GM18507 (cell line): Measurements from ENCODE around the gene ATP6V1G2.

Source experiments
- DNase-seq: peaks from one replicate; pipeline ENCODE4 v3.0.0; 2011; ENCODE audit warnings: low read depth; ENCODE audit not compliant: insufficient read length; ENCODE audit errors: extremely low spot score
- FAIRE-seq: peaks from 2 replicates; lab custom pipeline; 2011; peaks lifted over from hg19 to GRCh38; lab: Jason Lieb, UNC

Gene ATP6V1G2

DNA sequence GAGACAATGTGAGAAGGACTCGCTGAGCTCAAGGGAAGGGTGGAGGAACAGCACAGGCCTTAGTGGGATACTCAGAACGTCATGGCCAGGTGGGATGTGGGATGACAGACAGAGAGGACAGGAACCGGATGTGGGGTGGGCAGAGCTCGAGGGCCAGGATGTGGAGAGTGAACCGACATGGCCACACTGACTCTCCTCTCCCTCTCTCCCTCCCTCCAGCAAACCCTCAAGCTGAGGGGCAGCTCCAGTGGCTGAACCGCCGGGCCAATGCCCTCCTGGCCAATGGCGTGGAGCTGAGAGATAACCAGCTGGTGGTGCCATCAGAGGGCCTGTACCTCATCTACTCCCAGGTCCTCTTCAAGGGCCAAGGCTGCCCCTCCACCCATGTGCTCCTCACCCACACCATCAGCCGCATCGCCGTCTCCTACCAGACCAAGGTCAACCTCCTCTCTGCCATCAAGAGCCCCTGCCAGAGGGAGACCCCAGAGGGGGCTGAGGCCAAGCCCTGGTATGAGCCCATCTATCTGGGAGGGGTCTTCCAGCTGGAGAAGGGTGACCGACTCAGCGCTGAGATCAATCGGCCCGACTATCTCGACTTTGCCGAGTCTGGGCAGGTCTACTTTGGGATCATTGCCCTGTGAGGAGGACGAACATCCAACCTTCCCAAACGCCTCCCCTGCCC is 30.6 kb upstream of the ATP6V1G2 start:
- FAIRE-seq (peak; percentile 87), DNase-seq (no peak)

DNA sequence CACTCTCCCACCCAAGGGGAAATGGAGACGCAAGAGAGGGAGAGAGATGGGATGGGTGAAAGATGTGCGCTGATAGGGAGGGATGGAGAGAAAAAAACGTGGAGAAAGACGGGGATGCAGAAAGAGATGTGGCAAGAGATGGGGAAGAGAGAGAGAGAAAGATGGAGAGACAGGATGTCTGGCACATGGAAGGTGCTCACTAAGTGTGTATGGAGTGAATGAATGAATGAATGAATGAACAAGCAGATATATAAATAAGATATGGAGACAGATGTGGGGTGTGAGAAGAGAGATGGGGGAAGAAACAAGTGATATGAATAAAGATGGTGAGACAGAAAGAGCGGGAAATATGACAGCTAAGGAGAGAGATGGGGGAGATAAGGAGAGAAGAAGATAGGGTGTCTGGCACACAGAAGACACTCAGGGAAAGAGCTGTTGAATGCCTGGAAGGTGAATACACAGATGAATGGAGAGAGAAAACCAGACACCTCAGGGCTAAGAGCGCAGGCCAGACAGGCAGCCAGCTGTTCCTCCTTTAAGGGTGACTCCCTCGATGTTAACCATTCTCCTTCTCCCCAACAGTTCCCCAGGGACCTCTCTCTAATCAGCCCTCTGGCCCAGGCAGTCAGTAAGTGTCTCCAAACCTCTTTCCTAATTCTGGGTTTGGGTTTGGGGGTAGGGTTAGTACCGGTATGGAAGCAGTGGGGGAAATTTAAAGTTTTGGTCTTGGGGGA is 29.7 kb upstream of the ATP6V1G2 start:
- no peak for DNase-seq
- peak; percentile 82 for FAIRE-seq

DNA sequence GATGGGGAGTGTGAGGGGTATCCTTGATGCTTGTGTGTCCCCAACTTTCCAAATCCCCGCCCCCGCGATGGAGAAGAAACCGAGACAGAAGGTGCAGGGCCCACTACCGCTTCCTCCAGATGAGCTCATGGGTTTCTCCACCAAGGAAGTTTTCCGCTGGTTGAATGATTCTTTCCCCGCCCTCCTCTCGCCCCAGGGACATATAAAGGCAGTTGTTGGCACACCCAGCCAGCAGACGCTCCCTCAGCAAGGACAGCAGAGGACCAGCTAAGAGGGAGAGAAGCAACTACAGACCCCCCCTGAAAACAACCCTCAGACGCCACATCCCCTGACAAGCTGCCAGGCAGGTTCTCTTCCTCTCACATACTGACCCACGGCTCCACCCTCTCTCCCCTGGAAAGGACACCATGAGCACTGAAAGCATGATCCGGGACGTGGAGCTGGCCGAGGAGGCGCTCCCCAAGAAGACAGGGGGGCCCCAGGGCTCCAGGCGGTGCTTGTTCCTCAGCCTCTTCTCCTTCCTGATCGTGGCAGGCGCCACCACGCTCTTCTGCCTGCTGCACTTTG is 29.0 kb upstream of the ATP6V1G2 start, which contains the start of gene TNF:
Gene TNF (plus strand): TSS at position 231 of the 567 bp plus-strand sequence. CDS start 177 bp downstream, at position 408.
- FAIRE-seq (peak; percentile 99), DNase-seq (peak; percentile 66)

DNA sequence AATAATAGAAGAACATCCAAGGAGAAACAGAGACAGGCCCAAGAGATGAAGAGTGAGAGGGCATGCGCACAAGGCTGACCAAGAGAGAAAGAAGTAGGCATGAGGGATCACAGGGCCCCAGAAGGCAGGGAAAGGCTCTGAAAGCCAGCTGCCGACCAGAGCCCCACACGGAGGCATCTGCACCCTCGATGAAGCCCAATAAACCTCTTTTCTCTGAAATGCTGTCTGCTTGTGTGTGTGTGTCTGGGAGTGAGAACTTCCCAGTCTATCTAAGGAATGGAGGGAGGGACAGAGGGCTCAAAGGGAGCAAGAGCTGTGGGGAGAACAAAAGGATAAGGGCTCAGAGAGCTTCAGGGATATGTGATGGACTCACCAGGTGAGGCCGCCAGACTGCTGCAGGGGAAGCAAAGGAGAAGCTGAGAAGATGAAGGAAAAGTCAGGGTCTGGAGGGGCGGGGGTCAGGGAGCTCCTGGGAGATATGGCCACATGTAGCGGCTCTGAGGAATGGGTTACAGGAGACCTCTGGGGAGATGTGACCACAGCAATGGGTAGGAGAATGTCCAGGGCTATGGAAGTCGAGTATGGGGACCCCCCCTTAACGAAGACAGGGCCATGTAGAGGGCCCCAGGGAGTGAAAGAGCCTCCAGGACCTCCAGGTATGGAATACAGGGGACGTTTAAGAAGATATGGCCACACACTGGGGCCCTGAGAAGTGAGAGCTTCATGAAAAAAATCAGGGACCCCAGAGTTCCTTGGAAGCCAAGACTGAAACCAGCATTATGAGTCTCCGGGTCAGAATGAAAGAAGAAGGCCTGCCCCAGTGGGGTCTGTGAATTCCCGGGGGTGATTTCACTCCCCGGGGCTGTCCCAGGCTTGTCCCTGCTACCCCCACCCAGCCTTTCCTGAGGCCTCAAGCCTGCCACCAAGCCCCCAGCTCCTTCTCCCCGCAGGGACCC is 28.0 kb upstream of the ATP6V1G2 start:
- FAIRE-seq, result peak; percentile 58
- no peak for DNase-seq

DNA sequence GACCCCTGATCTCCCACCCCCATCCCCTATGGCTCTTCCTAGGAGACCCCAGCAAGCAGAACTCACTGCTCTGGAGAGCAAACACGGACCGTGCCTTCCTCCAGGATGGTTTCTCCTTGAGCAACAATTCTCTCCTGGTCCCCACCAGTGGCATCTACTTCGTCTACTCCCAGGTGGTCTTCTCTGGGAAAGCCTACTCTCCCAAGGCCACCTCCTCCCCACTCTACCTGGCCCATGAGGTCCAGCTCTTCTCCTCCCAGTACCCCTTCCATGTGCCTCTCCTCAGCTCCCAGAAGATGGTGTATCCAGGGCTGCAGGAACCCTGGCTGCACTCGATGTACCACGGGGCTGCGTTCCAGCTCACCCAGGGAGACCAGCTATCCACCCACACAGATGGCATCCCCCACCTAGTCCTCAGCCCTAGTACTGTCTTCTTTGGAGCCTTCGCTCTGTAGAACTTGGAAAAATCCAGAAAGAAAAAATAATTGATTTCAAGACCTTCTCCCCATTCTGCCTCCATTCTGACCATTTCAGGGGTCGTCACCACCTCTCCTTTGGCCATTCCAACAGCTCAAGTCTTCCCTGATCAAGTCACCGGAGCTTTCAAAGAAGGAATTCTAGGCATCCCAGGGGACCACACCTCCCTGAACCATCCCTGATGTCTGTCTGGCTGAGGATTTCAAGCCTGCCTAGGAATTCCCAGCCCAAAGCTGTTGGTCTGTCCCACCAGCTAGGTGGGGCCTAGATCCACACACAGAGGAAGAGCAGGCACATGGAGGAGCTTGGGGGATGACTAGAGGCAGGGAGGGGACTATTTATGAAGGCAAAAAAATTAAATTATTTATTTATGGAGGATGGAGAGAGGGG is 27.1 kb upstream of the ATP6V1G2 start:
- DNase-seq (no peak), FAIRE-seq (no peak)

DNA sequence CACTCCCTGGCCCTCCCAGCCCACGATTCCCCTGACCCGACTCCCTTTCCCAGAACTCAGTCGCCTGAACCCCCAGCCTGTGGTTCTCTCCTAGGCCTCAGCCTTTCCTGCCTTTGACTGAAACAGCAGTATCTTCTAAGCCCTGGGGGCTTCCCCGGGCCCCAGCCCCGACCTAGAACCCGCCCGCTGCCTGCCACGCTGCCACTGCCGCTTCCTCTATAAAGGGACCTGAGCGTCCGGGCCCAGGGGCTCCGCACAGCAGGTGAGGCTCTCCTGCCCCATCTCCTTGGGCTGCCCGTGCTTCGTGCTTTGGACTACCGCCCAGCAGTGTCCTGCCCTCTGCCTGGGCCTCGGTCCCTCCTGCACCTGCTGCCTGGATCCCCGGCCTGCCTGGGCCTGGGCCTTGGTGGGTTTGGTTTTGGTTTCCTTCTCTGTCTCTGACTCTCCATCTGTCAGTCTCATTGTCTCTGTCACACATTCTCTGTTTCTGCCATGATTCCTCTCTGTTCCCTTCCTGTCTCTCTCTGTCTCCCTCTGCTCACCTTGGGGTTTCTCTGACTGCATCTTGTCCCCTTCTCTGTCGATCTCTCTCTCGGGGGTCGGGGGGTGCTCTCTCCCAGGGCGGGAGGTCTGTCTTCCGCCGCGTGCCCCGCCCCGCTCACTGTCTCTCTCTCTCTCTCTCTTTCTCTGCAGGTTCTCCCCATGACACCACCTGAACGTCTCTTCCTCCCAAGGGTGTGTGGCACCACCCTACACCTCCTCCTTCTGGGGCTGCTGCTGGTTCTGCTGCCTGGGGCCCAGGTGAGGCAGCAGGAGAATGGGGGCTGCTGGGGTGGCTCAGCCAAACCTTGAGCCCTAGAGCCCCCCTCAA is 25.9 kb upstream of the ATP6V1G2 start, which contains the start of gene LTA:
Gene LTA (plus strand): TSS at position 249 of the 871 bp plus-strand sequence. CDS start 454 bp downstream, at position 703.
- FAIRE-seq, result peak; percentile 95

DNA sequence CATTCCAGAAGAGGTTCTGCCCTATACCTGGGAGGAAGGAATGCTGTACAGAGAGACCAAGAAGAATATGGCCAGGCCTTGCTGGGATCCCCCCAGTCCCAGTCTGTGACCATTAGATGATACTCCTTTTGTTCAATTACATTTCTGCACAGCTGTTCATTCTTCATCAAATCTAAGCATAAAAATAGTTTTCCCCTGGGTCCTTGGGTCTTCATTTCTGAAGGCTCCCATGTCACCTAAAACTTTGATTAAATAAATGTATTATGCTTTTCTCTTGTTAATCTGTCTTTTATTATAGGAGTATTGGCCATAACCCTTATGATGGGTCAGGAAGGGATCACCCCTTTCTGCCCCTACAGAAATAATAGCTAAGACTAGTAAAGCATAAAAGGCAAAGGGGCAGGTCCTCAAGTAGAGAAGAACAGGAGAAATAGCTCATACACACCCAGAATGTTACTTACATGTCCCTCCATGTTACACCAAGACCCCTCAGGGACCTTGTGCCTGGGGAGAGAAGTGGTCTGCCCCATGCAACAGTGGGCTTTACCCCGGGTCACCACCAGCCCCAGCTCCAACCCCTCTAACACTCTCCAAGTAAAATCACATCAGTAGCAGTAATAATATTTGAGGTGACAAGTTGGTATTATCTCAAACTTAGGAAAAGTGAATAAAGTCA is 23.6 kb upstream of the ATP6V1G2 start:
- DNase-seq (no peak), FAIRE-seq (peak; percentile 15)

More for the DNA sequence above, 25.9 kb upstream of the ATP6V1G2 start, which contains the start of gene LTA:
- DNase-seq, result no peak

DNA sequence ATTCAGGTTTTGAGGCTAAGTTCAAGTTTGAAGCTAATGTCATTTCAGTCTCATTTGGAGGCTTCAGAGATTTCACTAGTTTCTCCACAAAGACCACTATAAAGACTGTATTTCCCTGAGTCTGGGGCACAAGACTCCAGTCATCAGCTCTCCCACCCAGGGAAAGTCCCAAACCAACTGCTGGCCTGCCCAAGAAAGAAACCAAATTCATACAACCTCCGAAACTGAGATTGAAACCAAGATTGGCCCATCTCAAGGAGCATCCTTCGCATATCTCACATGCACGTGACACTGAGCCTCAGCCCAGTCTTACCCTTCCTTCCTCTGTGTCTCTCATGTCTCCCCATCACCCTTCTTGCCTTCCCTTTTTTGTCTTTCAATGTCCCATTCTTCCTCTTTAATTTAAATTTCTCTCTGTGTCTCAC is 22.1 kb upstream of the ATP6V1G2 start:
- FAIRE-seq, result peak; percentile 100
- peak; percentile 57 for DNase-seq

DNA sequence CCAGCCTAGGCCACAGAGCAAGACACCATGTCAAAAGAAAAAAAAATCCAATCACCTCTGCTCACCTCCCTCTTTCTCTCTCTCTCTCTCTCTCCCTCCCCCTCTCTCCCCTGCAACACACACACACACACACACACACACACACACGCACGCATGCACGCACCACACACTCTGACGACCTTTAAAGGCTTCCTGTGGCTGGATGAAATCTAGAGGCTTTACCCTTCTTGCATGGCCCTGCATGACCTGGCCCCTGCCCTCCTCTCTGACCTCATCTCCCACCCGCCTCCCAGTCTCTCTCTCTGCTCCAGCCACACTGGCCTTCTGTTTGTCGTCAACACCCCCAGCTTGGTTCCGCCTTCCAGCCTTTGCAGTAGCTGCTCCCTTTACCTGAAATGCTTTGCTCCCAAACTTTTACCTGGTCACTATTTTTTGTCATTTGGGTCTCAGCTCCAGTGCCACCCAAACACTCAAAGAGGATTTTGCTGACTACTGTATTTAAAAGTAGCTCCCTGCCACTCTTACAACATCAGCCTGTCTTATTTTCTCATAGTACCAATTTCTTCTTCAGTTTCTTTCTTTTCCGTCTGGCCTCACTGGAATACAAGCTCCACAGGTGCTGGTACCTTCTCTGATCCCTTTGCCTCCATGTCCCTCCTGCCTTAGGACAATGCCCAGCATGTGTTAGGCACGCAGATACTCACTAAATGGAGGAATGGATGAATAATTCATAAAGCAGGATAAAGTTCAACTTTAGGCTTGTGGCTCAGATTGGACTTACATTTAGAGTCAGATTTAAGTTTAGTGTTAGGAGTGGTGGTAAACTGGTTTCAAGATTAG is 21.3 kb upstream of the ATP6V1G2 start:
- no peak for FAIRE-seq
- DNase-seq, result no peak

DNA sequence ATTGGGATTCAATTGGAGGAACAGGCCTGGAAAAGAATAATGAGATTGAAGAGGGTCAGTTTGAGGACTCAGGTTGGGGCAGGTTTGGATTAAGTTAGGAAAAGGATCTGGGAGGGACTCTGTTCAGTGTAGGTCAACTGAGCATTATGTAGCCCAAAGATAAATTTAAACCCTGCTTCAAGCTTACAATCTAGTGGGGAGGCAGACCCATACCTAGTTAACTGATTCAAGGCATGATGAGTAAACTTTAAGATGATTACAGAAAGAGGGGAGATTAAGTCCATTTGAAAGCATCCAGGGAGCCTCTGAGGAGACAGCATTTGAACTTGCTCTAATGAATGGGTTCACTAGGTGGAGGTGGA is 14.3 kb upstream of the ATP6V1G2 start:
- no peak for DNase-seq
- FAIRE-seq, result no peak

DNA sequence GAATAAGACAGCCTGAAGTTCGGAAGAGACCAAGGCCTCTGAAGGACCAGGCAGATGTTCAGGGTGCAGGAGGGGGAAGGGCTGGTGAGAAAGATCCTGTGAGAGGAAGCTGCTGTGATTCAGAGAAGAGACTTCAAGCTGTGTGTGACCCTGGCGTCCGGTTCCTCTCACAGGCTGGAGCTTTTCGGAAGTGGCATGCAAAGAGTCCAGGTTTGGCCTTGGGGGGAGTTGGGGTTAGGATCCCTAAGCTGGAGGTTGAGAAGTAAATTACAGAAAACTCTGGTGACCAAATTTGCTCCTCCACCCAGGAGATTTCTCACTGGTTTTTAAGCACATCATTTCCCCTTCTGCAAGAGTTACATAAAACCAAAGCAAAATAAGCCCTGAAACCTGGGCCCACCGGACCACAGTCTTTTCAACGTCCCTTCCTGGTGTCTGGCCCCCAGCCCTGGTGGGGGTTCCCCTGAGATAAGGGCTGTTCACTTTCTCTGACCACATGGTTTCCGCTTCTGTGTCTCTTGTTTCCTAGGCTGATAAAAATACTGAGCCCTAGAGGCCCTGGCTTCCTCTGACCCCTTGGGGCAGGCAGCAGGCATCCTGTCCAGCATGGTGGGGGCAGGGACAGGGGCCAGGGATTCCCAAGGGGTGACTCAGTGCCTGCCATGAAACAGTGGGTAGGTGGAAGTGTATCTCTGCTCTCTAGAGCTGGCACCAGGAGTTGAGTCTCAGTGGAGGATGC is 13.7 kb upstream of the ATP6V1G2 start:
- FAIRE-seq (peak; percentile 98), DNase-seq (no peak)

DNA sequence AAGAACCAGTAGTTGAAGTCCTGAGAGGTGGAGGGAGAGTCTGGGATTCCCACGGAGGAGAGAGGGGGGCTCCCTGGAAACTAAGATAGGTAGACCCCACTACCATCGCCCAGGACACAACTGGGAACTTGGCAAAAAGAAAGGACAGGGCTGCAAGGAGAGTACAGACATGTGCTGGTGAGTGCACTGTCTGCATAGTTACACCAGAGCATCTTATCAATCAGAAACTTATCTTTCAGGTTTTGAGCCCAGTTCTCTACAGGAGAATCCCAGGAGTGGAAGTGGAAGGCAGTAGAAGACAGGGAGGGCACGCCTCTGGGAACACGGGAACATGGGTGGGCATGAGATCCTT is 13.2 kb upstream of the ATP6V1G2 start:
- DNase-seq (no peak), FAIRE-seq (no peak)

DNA sequence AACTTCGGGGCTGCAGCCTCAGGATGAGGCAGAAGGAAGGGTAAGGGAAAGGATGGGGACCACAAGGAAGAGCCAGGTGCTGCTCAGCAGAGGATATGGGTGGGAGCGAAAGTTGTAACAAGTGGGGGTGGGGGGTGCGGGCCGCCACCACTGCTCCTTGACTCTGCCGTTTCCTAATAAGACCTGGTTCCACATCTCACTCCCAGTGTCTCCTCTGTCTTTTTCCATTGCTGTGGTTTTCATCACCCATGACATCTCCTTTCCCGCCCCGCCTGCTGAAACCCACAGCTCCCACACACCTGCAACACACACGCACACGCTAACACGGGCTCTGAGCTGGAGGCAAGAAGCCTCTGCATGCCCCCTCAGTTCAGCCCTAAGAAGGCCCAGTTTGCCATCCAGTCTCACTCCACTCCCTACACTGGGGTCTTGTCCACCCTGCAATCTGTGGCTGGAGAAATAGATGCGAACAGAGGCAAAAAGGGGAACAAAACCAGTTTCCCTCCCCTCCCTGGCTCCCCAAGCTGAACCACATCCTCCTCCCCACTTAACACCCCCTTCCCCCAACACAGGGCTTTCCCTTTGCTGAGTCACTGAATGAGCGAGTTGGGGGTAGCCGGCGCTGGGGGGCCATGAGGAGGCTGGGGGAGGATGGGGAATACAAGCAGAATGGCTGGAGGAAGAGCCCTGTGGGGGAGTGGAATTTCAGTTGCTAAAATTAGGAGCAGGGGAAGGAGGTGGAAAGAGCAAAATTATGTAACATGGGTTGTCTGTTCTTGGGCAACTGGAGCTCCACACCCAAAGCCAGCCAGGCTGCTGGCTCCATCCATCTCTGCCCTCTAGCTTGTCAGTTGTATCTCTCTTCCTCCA is 12.5 kb upstream of the ATP6V1G2 start:
- FAIRE-seq, result peak; percentile 95
- DNase-seq, result no peak

DNA sequence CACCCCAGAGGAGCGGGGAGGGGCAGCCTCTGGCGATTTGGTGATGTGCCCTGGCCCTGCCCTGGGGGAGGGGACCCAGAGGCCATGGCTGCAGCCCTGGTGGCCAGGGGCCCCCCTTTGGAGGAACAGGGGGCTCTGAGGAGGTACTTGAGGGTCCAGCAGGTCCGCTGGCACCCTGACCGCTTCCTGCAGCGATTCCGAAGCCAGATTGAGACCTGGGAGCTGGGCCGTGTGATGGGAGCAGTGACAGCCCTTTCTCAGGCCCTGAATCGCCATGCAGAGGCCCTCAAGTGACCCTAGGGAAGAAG is 11.9 kb upstream of the ATP6V1G2 start:
- DNase-seq, result no peak
- FAIRE-seq, result no peak
